ENCODE measurements around the gene MOSPD2.

Gene MOSPD2

DNA sequence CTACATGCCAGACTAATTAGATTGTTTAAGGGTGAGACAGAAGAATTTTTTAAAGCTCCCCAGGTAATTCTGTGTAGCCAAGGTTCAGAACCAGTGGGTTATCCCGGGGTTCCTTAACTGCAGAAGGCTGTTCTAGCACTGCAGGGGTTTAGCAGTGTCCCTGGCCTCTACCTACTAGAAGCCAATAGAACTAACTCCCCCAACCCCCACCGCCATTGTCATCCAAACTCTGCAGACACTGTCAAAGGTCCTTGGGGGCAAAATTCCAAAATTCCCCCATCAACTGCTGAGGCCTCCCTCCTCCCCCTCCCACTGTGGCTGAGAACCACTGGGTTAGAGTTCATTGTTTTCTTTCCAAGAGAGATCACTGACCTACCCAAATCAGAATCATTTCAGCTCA lies 66.4 kb downstream of the MOSPD2 start:
- no peaks in the 10 kb centered on the region for H3K36me3 ChIP-seq
- H3K4me3 ChIP-seq (ENCODE audit: low read depth, low read length) = no peak overlapping the region
- TF ChIP-seq, protein P1, sequence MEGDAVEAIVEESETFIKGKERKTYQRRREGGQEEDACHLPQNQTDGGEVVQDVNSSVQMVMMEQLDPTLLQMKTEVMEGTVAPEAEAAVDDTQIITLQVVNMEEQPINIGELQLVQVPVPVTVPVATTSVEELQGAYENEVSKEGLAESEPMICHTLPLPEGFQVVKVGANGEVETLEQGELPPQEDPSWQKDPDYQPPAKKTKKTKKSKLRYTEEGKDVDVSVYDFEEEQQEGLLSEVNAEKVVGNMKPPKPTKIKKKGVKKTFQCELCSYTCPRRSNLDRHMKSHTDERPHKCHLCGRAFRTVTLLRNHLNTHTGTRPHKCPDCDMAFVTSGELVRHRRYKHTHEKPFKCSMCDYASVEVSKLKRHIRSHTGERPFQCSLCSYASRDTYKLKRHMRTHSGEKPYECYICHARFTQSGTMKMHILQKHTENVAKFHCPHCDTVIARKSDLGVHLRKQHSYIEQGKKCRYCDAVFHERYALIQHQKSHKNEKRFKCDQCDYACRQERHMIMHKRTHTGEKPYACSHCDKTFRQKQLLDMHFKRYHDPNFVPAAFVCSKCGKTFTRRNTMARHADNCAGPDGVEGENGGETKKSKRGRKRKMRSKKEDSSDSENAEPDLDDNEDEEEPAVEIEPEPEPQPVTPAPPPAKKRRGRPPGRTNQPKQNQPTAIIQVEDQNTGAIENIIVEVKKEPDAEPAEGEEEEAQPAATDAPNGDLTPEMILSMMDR (IDR thresholded peaks at IDR 0.05; ENCODE audit: low read depth, low read length) = no peak
- H3K9me3 ChIP-seq = no peaks in the 10 kb centered on the region
- DNase-seq = no peak
- no peaks in the 10 kb centered on the region for H3K4me1 ChIP-seq
- no peaks in the 10 kb centered on the region for H3K27me3 ChIP-seq

DNA sequence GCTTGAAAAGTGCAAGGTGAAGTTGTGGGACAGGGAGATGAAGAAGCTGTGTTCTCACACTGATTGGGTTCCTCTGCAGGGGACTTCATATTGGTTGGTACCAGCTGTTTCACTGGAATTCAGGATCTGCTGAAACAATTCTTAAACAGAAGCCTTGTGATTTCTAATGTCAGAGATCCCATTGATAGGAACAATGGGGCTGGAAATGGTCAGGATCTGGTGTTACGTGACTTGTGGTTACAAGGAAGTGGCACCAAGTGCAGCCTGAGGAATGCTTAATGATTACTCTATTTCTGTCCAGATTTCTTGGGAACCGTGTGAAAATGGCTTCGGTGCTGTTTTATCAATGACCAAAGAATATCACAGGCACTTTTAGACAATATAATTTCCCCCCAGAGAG lies 68.1 kb downstream of the MOSPD2 start:
- Histone ChIP-seq H3K27me3 (no peaks in the 10 kb centered on the region), H3K4me3 (ENCODE audit: low read depth, low read length) (no peak overlapping the region), H3K9me3 (no peaks in the 10 kb centered on the region), H3K36me3 (no peaks in the 10 kb centered on the region), H3K4me1 (no peaks in the 10 kb centered on the region)
- DNase-seq = no peak
- TF ChIP-seq, protein P1 (IDR thresholded peaks at IDR 0.05; ENCODE audit: low read depth, low read length) = no peak

DNA sequence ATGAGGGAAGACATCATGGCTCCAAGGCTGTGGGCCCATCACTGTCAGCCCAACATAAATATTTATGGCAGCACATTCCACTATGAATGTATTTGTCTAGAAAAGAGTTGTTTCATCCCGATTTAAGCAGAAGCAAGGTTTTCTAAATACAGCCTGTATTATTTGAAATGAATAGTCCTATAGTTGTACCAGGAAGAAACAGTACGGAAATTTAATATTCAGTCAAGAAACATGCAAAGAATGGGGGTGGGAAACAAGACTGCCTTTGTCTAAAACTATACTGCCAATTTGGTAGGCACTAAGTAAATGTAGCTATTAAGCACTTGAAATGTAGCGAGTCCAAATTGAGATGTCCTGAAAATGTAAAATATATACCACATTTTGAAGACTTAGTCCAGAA lies 69.1 kb downstream of the MOSPD2 start:
- TF ChIP-seq, protein P1 (IDR thresholded peaks at IDR 0.05; ENCODE audit: low read depth, low read length) = no peak
- no peaks in the 10 kb centered on the region for H3K9me3 ChIP-seq
- no peak overlapping the region for H3K4me3 ChIP-seq (ENCODE audit: low read depth, low read length)
- H3K27me3 ChIP-seq = no peaks in the 10 kb centered on the region
- no peak for DNase-seq
- H3K36me3 ChIP-seq = no peaks in the 10 kb centered on the region
- H3K4me1 ChIP-seq = no peaks in the 10 kb centered on the region

DNA sequence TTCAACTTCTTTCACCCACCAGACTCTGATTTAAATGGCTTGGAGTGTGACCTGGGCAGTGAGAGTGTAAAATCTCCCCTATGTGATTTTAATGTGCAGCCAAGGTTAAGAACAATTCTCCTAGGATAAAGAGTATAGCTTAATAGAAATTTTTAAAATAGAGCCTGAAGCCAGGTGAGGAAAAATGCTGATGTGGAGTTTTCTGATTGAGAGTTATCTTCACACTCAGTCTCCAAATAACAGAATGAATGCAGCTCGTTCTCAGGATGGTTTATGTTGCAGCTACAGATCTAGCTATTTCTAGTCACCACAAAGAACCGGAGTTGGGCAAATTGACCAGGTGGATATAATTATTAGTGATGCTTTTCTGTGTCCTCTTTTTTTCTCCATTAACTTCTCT lies 70.7 kb downstream of the MOSPD2 start:
- no peaks in the 10 kb centered on the region for H3K9me3 ChIP-seq
- no peaks in the 10 kb centered on the region for H3K36me3 ChIP-seq
- no peak overlapping the region for H3K4me3 ChIP-seq (ENCODE audit: low read depth, low read length)
- TF ChIP-seq, protein P1 (IDR thresholded peaks at IDR 0.05; ENCODE audit: low read depth, low read length) = no peak
- no peak for DNase-seq
- H3K4me1 ChIP-seq = no peaks in the 10 kb centered on the region
- H3K27me3 ChIP-seq = no peaks in the 10 kb centered on the region

DNA sequence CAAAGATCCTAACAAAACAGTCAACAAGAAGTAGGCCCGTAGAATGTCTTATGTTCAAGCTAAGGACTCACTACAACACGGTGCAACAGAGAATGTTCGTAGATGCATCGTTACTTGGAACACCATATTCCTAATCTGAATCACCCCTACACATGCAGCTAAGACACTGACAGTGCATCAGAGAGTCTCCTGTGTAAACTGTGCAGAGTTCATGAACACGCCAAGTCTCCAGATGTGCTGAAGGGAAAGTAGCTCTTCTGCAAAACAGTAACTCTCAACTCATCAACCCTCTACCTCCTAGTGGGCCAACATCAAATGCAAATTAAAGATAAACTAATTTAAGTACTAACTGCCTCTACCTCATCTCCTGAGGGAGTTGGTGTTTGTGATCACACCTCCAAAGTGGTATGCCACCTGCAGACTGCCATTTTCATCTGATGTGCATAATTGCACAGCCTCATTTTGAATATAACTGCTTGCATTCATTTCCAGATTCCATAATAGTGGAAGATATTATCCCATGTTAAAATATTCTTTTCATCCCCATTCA lies 73.5 kb downstream of the MOSPD2 start:
- Histone ChIP-seq H3K36me3 (no peaks in the 10 kb centered on the region), H3K4me3 (ENCODE audit: low read depth, low read length) (no peak overlapping the region), H3K4me1 (no peaks in the 10 kb centered on the region), H3K27me3 (no peaks in the 10 kb centered on the region), H3K9me3 (no peaks in the 10 kb centered on the region)
- no peak for DNase-seq
- TF ChIP-seq, protein P1 (IDR thresholded peaks at IDR 0.05; ENCODE audit: low read depth, low read length) = no peak

DNA sequence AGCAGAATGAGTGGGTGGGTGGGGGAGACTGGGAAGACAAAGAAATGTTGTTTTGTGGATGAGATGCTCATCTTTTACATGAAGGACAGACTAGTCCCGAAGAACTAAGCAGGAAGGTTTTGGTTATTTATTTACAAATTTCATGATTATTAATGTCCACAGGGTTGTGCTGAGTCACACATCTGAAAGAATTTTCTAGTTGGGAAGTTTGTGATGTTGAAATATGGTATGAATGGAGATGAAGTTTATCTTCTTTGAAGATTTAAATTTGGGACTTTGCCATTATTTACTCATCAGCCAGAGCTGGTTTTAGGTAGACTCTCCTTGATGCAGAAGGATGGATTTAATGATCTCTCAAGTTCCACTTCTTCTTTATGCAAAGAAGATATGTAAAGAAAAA lies 75.5 kb downstream of the MOSPD2 start:
- Histone ChIP-seq H3K4me1 (no peaks in the 10 kb centered on the region), H3K9me3 (no peaks in the 10 kb centered on the region), H3K4me3 (ENCODE audit: low read depth, low read length) (no peak overlapping the region), H3K27me3 (no peaks in the 10 kb centered on the region), H3K36me3 (no peaks in the 10 kb centered on the region)
- DNase-seq = no peak
- TF ChIP-seq, protein P1 (IDR thresholded peaks at IDR 0.05; ENCODE audit: low read depth, low read length) = no peak
